HG02973 (cell line): ENCODE measurements around the gene TTC32.
A peak's percentile ranks its signal among the peaks of the same experiment; 100 is the strongest.
"Not testable (repeated sequence)": the region's sequence is repeated elsewhere in the genome, so short reads cannot be mapped to it uniquely, and the experiment has no call there.

Experiments
- ATAC-seq: cut with Tn5 transposase; IDR thresholded peaks from one replicate; pipeline ENCODE4 v1.9.1; 2021; ENCODE audit warnings: moderate library complexity; ENCODE audit not compliant: unreplicated experiment

The TTC32 gene

GRCh38 chr2:19901442-19902215 is at the start of gene TTC32:
TSS of gene TTC32 (minus strand) at chr2:19901983. CDS start at chr2:19901854, 129 bp downstream.
- peak; percentile 81 for ATAC-seq

- no peak for ATAC-seq
Observed at GRCh38 chr2:19949071-19949470, 47.3 kb upstream of the TTC32 start.

DNA sequence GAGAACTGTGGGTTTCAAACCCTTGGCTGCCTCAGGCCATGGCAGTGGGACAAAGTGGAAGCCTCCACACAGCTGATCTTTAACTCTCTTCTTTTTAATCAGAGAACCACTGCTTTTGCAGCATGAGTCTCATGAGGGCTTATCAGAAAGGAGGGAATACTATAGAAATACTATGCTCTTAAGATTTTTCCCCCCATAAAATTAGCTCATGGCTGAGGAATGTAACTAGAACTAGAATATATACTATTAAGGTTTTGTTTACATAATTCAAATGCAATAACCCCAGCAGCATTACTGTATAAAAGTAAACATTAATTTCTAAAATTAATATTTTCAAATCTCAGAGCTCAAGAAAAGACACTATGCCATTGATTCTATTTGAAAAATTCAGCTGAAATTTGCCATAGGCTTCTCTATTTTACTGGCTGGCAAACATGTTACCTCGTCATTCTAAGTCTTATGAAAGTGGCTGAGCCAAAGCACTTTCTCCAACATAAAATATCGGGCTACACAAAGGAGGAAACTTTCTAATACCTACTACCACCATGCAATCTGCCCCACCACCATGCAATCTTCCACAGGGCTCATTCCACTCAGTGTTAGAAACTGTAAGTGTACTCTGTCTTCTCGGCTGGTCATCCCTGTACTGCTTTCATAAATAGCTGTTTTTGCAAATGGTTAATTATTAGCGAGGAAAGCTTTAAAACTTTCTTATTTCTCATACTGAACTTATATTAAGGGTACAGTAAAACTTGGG is 45.6 kb upstream of the TTC32 start:
- no peak for ATAC-seq

DNA sequence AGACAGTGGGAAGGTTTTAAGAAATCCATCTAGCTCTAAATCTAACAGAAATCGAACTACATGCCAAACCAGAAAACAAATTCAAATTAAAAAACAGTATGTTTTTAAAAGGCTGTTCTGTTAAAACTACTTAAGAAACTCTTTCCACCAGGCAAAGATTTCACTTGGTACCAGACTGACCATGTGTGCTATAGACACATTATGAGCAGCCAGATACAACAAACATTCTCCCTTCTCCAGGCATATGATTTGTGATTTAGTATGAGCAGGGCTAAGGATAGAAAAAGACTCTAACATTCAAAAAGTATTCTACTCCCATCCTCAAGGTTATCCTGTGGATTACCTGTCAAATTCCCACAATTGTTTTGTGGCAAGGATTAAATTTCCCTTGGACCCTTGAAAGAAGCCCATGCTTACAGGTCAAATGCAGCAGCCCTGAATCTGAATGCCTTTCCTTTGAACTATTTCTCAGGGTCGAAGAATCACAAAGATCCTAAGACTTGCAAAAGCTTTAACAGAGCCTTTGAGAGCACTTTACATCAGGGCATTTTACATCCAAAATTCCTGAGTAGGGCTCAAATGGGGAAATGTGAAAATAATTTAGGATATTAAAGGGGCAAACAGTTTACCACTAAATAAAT is 42.5 kb upstream of the TTC32 start:
- no peak for ATAC-seq

GRCh38 chr2:19943189-19943588 is 41.4 kb upstream of the TTC32 start:
- ATAC-seq = no peak

DNA sequence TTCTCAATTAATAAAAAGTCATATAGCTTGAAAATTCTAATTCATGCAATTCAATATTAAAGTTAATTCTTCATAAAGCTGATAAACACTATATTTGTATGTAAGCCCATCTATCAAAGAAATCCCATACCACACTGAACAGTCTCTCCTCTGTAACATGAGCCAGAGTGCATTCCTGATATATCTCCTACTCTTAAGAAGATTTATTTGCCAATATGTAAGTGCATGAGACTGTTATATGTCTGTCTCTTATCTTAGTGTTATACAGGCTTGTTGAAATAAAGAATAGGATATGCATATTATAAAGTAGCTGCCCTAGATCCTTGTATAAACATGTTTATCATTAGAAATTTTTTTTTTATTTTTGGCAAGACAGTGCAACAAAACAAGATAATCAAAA is 40.4 kb upstream of the TTC32 start:
- no peak for ATAC-seq

GRCh38 chr2:19937004-19937403 is 35.2 kb upstream of the TTC32 start:
- no peak for ATAC-seq

DNA sequence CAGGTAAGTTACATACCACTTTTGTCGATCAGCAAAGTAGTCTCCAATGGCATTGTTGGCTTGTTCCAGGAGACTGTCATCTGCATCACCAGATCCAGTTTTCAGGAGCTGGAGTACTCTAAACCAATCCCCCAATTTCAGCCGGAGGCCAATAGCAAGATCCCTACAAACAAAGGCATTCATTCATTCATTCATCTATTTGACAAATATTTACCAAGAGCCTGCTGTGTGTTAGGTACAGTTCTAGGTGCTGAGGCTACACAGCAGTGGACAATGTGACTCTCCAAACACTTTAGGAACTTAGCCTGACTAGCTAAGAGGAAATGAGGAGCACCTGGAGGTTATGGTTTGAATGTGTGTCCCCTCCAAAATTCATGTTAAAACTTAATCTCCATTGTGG is 34.4 kb upstream of the TTC32 start:
- no peak for ATAC-seq

DNA sequence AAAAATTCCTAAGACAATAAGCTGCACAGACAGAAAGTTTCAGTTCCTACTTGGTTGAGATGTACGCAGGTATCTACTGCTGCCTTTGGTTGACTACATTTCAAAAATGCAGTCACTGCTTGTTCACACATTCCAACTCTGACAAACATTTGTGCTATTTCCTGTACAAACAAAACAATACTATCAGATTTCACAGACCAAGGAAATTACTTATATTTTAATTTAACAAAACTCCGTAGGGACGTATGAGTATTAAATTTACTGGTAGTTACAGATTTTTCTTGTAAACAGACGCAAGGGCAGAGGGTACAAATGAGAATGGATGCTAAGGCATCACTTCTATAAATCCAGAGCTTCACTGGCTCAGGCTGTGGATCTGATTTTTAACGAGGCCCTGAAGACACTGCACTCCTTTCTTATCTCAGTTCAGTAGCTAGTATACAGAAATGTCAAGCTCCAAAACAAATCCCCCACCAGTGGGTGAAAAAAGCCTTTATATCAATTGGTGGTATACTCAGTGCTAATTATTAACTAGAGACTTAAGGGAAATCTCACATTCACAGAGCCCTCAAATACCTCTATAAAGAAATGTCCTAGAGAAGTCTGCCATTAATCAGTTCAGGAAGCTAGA is 31.7 kb upstream of the TTC32 start:
- ATAC-seq = peak; percentile 77

- no peak for ATAC-seq
Observed at GRCh38 chr2:19932928-19933327, 31.1 kb upstream of the TTC32 start.

DNA sequence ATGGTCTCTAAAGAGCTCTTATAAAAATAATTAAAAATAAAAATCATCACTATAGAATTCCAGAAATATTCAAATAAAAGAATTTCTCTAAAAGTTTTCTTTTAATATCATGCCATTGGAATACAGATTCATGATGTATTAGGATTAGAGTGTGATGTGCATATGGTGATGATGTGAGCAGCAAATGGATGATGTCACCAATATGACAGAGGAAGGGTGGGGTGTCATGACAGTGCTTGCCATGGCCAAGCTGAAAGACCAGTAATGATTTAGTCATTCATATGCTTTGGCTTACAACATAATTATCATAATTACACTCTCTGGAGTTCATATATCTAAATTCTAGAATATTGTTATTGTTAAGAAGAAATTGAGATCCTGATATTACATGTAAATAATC is 27.4 kb upstream of the TTC32 start:
- ATAC-seq = no peak

DNA sequence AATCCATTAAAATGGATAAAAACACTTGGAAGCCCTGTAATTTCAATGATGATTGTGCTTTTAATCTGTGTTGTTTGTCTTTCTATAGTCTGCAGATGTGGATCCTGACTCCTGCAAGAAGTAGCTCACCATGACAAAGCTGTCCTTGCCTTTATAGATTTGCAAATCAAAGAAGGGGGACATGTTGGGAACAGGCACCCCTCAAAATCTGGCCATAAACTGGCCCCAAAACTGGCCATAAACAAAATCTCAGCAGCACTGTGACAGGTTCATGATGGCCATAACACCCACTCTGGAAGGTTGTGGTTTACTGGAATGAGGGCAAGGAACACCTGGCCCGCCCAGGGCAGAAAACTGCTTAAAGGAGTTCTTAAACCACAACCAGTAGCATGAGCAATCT is 26.0 kb upstream of the TTC32 start:
- ATAC-seq = not testable (repeated sequence)

DNA sequence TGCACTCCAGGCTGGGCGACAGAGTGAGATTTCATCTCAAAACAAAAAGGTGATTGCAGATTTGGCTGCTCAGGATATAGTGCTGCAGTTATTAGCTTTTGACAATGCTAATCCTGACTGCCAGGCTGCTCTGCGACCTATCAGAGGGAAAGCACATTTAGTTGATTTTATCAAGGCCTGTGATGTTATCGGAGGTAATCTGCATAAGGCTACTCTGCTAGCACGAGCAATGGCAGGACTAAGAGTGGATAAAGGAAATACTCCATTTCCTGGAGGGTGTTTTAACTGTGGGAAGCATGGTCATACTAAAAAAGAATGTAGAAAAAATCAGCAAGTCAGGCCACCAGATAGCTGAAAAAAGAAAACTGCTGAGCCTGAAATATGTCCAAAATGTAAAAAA is 22.7 kb upstream of the TTC32 start:
- ATAC-seq = not testable (repeated sequence)

- ATAC-seq = not testable (repeated sequence)
Observed at GRCh38 chr2:19922188-19922587, 20.4 kb upstream of the TTC32 start.

- no peak for ATAC-seq
Observed at GRCh38 chr2:19916385-19916950, 14.7 kb upstream of the TTC32 start.

DNA sequence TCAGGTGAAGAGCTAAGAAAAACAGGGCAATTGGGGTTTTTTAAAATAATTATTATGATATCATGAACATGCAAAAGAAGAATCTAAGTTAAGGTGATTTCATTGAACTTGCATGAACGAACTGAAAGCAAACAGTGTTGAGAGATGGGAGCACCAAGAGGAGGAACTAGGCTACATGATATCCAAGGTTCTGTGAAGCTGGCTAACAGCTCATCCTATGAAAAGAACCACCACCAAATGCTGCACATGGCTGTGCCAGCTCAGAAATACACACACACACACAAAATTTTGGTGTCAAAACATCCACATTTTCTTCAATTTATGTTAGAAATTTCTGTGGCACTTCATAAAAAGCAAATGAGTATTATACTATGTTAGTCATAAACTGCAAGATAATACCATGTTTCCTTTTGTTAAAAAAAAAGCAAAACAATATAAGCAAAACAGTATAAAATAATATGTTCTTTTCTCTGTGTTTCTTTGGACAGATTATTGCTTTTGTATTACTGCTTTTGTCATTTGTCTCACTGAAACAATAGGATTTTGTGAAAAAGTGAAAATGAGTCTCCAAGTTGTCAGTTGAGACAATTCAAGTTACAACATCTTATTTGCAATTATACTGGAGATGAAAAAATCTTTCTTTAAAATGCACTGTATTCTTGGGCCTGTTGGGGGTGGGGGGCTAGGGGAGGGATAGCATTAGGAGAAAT is 12.6 kb upstream of the TTC32 start:
- ATAC-seq = no peak

DNA sequence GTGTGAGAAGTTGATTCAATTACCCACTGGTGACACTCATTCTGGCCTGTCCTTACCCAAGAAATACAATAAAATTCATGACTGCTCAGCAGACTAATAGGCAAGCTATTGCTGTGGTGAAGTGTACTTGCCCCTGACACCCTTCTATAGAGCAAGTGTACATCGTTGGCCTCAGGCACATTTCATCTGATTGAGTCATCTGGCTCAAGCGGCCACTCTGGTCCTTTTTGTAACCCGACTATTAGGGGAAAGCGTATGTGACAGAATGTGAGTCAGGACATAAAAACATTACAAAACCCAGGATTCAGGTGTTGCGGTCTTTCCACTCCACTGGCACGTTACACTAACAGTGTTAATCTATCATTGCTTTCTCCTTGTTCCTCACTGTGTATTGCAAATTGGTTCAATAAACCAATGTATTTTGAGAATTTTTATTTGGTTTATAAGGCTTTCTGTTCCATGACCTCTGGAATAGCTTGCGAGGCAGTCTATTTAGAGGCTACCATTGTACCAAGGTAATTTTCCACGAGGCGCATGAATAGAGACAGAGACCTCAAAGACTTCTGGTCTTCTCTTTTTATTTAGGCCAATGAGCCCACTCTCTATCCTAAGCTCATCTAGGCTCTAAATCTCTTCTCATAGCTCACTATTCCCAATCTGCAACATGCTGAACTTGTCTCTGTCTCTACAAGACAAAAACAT is 10.2 kb upstream of the TTC32 start:
- no peak for ATAC-seq

GRCh38 chr2:19902216-19902740 is 495 bp upstream of the TTC32 start:
- peak; percentile 2 for ATAC-seq

DNA sequence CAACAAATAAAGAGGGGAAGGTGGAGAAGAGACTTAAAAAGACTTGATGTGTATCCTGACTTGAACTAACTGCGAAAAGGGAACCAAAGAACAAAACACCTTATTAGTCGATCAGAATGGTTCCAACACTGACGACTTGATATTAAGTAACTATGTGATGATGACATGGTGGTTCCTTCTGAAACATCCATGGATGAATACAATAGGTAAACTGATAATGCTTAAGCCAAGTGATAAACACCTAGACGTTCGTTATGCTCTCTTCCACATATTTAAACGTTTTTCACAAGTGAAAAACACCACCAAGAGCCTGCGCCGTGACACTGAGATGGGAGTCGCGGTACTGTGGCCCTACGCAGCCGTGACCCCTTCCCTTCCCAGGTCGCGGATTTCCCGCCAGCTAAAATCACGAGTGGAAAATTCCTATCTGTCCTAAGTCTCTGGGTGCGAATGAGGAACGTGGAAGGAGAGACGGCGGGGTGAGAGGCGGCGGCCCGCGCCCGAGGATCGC is 797 bp downstream of the TTC32 start:
- peak; percentile 5 for ATAC-seq
